Umbilical cord (tissue), 2 donors: ENCODE measurements around the gene KLHL40. TPM values are rescaled to one million over a fixed set of nuclear protein-coding genes. Genes with fewer than 3 reads are reported as not detected.
A peak's percentile ranks its signal among the peaks of the same experiment; 100 is the strongest.
"Not testable (repeated sequence)": the region's sequence is repeated elsewhere in the genome, so short reads cannot be mapped to it uniquely, and the experiment has no call there.

Experiments
- DNase-seq: peaks from one replicate; pipeline ENCODE4 v3.0.0-alpha.2; 2015; ENCODE audit warnings: low spot score
- total RNA-seq: library from RNA; depleted of rRNA; stranded (reverse); fragments of >200 nt; gene quantifications from one replicate; pipeline ENCODE4 v1.2.3, GENCODE V29; 2014; ENCODE audit warnings: low replicate concordance; ENCODE audit not compliant: insufficient read depth

The KLHL40 gene
- total RNA-seq, 1 donor from 2014 or later, result not detected

DNA sequence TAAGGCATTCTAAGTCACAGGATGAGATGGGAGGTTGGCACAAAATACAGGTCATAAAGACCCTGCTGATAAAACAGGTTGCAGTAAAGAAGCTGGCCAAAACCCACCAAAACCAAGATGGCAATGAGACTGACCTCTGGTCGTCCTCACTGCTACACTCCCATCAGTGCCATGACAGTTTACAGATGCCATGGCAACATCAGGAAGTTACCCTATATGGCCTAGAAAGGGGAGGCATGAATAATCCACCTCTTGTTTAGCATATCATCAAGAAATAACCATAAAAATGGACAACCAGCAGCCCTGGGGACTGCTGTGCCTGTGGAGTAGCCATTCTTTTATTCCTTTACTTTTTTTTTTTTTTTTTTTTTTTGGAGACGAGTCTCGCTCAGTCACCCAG, 37.1 kb downstream of the KLHL40 start:
- not testable (repeated sequence) for DNase-seq

DNA sequence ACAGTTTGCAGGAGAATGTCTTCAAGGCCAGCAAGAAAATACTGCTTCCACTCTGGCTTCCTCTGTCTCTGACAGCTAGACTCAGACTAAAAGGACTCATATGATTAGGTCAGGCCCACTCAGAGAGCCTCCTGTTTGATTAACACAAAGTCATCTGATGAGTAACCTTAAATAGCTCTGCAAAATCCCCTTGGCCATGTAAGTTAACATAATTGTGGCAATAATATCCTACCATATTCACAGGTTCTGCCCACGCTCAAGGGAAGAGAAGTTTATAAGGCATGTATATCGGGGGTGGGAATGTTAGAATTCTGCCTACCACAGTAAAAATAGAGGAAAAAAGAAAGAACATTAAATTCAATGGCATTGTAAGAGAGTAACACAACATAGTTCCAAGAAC, 37.9 kb downstream of the KLHL40 start:
- DNase-seq, result no peak

DNA sequence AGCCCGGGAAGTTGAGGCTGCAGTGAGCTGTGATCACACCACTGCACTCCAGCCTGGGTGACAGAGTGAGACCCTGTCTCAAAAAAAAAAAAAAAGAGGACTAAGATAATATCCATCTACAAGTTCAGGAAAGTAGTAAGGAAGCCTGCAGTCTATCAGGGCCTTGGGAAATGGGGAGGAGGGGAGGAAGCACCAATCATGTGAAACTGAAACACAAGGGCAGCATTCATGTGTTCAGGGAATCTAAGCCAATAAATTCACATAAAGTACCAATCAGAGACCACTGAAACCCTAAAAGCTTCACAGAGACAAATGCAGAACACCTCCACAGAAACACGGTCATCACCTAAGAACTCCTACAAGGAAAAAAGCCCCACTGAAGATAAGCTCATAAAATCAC, 40.1 kb downstream of the KLHL40 start:
- DNase-seq, result no peak

DNA sequence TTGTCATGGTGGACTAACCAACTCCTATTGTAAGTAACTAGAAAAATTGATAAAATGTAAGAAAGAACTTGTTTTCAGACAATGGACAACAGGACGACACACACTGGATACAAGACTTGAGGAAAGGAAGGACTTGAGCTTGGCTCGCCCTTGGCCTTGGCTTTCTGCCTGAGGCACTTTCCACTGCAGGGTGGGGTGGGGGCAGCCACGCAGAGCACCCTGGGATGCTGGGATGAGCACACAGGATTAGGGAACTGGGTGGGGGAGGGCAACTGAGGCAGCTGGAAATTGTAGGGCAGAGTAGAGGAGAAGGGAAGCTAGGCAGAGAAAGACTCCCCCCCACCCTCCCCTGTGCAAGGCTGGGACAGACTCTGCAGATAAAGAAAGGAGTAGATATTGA, 42.7 kb downstream of the KLHL40 start:
- DNase-seq, result peak; percentile 25

DNA sequence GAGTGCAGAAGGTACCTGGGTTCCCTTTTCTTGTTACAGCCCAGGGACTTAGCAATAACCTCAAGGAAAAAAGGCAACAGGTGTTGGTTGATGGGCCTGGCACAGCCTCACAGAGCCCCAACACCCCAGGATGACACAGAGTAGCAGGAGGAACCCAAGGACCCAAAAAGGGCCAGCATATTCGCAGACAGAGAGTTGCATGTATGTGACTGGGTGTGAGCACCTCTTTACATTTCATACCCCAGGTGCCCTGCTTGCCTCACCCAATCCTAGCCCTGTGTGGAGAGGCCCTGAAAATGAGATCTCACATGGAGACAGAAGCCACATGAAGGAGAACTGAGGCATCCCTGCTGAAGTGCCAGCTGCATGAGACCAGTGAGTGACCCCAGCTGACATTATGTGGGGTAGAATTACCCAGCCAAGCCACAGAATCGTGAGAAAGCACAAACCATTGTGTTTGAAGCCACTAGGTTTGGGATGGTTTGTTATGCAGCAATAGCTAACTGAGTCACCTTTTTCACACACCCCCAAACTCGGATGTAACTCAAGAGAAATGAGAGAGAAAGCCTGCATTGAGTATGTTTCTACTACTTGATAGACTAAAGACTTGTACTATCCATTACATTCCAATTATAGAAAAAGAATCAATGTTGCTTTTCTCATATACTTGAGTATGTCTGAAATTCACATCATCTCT, 43.5 kb downstream of the KLHL40 start:
- DNase-seq, result no peak

DNA sequence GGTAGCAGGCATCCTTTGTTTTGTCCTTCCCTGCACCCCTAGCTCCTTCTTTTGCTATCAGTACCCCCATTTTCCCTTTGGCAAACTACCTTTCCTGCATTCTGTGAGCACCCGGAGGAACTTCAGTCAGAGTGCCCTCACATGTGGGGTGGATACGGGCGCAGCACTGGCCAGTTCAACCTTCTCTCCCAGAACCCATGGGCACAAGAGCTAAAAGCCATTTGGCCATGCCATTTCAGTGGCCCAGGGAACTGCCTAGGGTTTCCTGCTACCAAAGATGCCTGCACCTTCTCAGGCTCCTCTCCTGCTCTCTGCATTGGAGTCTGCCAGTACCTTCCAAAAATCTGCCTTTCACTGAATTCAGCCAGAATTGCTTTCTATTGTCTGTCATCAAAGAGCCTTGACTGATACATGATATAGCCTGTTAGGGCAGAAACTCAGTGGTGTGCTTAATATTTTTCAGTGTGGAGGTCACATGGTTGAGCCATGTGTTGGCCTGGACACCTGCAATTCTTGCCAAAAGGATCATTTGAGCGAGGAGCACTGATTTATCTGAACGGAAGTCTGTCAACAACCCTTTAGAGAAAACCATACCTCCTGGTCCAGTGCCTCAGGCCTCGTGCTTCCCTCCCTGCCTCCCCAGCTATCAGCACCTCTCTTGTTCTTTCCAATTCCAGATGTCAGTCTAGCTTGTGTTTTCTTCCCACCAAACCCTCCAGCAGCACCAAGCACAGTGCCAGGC, 44.2 kb downstream of the KLHL40 start:
- no peak for DNase-seq

DNA sequence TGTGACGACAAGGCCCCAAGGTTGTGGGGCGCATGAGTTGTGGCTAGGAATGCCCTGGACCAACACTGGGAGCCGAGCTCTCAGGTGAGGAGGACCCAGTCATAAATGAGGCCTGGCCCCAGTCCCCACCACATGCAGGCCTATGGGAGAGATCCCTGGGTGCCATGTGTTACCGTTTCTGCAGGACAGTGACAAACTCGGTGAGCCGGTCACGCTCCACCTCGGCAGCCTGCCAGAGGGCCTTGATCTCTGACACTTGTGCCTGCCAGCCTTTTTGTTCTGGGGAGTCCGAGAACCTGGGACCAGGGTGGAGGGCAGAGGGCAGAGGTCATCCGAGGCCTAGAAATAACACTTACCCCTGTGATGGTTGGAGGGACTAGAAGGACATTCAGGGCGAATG, 45.0 kb downstream of the KLHL40 start:
- DNase-seq, result no peak

DNA sequence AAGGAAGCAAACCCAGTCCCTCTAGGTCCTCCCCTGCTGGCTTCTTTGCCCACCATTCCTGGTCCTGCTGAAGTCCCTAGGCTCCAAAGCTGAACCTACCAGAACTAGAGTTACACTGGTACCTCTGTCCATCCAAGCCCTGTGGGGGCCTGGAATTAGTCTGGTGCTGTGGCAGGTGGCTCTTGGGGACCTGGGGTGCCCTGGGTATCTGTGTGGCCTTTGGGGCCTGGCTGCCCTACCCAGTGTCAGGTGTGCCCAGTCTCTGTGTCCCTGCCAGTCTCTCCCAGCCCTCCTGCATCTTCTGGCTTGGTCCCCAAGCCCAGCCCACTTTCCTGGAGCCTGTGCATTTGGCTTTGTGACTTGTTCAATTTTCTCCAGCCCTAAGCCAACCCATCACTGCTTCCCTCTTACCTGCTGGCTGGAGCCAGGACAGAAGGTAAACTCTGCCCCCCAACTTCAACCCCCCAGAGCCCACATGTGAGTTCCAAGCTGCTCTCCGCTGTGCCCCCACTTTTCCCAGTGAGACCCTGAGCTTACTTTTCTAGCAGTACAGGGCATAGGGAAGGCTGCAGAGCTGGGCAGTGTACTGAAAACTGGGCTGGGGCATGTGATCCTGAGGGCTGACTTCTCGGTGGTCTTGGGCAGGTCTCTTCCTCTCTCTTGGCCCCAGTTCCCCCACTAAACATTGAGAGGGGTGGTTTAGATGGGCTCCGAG, 45.5 kb downstream of the KLHL40 start:
- no peak for DNase-seq

DNA sequence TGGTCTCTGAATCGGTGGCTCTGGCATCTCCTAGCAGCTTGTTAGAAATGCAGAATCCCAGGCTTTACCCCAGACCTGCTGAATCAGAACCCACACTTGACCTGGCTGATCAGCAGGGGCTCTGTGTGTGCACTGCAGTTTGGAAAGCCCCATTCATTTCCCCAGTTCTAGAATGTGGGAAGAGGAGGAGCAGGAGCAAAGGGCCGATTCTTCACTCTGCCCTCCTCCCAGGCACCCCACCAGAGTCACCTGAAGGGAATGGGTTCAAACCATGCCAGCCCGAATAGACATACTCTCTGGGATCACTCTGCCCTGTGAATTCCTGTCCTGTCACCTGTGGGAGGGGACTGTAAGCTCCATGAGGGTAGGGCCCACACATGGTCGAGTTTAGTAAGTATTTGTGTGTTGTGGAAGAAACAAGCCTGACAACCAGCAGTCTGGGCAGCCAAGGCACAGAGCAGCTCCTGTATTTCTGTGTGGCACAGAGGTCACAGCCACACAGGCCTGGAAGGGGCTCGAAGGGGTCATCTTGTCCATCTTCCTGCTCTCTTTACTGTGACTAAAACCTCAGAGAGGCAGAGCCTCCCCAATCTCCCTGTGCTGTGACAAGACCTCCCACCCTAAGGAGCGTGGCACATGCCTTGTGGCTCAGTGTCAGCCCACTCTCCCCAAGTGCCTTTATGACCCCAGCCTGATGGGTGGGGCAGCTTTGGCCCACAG, 46.3 kb downstream of the KLHL40 start:
- DNase-seq, result no peak

DNA sequence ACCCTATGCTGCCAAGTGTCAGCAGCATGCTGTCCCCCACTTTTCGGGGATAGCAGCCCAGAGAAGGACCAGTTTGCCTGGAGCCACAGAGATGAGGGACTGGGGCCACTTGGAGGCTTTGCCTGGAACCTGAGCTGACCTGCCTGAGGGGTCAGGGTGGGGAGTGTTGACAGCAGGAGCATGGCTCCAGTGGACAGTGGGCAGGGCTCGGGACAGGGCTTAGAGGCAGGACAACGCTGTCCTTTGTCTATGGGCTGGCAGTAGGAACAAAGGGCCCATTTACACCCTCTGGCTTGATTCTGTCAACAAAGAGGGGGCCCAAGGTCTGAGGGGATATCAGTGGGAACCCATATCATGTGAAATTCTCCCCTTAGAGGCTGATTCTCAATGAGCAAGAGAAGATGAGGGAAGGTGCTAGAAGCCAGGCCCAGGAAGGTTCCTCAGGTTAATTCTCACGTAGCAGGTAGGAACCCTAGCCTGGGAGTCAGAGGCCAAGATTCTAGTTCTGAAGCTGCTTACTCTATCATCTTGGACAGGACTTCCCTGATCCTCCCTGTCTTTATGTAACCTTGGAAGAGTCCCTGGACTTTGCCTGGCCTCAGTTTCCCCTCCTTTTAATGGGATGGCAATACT, 47.0 kb downstream of the KLHL40 start:
- DNase-seq, result no peak

DNA sequence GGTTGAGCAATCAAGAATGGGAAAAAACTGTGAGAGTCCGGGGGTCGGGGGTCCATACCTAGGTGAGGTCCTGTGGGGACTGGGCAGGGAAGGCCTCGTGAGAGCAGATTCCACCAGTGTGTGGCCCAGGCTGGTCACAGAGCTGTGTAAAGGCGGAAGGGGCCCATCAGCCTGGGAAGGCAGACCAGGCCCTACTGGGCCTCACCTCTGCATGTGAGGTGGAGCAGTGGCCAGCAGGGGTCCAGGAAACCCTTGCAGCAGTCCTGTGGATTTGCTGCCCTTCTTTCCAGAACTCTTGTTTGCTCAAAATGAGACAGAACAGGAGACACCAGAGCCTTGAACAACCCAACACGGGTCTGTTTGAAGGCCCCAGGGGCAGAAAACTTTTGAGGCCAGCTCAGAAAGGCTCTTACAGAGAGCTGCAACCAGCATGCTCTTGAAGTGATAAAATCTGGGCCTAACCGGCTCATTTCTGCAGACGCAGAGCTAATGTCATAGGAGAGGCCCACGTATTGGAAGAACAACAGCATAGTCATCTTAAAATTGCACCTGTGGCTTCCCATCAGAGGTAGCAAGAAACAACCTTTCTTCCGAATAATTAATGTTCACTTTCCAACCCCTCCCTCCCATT, 47.6 kb downstream of the KLHL40 start:
- no peak for DNase-seq

DNA sequence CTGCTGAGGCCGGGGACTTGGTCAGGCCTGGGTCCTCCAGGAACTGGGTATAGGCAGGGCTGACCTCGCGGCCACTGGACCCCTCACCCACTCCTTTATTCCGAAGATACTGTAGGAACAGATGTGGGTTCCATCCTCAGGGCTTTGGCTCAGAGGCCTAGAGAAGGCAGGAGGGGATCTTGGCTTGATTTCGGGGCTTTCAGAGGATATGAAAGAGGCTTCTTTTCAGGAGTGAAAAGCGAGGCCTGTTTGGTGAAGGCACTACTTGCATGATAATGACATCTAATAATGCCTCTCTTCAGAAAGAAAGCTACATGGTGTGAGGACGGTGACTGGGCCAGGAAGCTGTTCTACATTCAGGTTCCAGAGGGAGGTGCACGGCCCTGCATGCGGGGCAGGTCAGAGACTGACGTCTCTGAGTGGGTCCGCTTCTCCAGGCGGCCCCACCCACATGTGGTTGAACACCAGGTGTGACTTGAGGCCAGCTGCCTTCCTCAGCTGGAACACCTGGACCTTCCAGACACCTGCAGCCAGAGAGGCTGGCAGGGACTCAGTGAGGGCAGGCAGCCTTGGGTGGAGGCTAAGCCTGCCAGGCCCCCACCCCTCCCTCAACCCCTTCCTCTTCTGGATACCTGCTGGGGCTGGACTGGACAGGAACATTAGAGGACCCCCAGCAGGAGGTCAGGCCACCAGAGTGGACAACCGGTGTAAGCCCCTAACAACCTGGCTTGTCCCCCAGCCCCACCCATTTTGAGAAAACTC, 48.3 kb downstream of the KLHL40 start:
- DNase-seq, result no peak

DNA sequence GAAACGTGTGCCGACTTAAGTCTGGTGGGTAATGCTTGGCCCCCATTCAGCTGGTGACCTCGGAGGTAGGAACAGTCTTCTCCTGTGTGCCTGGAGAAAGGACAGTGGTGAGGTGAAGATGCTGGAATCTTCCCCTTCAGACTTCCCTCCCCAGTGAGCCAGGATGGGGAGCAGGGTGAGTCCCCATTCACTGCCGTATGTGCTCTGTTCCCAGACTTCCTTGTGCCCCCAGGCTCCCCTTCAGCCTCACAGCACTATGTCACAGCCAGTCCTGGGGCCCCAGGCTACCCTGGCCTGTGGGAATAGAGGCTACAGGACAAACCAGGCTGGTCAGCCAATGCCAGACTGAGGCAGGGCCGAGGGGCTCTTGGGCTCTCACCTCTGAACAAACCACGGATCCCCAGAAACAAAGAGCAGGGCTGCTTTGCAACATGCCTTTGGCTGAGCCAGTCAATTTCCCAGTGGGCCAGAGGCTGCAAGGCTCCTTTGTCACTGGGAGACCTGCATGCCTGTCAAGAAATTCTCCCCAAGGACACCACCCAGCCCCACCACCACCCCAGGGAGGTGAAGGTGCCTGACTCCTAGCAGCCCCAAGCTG, 49.0 kb downstream of the KLHL40 start:
- no peak for DNase-seq

DNA sequence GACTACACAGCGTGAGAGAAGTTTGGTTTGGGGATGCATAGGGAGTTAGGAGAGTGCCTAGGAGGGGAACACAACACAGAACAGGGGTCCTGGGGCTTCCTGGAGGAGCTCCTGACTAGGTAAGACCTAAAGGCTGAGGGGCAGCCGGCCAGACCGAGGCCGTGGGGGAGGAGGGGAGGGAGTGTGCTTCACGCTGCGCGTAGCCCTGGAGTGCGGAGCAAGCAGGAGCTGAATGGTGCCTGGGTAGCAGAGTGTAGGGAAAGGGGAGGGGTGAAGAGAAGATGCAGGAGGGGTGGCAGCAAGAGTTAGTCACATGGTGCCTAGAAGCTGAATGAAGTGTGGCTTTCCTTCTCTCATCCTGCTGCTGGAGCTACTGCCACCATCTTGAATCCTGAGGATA, 49.7 kb downstream of the KLHL40 start:
- no peak for DNase-seq

DNA sequence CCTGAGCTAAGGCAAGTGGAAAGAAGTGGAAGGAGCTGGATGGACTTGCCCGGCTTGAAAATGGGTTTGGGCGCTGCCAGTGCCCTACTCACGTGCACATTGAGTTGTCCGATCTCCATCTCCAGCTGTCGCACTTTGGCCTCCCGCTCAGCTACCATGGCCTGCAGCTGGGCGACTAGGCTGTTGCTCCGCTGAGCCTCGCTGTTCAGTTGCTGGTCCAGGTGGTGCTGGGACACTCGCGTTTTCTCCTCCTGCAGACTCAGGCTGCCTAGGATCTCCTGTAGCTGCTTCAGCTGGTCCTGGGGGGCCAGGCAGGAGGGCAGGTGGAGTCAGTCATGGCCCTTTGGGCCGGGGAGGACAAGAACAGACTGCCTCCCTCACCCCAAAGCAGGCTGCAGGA, 50.3 kb downstream of the KLHL40 start:
- DNase-seq, result no peak

DNA sequence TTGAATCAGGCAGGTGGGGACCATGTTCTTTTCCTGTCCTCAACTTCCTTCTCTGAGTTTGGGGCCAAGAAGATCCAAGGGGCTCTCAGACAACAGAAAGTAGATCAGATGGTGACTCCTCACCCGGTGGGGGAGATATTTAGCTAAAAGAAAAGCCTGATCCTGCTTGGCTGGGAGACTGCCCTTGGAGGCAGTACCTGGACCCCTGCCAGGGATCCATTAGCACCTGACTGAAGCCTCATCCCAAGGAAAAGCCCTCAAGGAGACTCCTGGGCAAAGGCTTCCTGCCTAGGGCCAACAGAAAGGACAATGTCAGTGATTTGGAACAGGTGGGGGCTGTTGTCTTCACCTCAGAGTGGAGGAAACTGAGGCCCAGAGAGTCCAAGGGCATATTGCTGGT, 50.7 kb downstream of the KLHL40 start:
- no peak for DNase-seq

DNA sequence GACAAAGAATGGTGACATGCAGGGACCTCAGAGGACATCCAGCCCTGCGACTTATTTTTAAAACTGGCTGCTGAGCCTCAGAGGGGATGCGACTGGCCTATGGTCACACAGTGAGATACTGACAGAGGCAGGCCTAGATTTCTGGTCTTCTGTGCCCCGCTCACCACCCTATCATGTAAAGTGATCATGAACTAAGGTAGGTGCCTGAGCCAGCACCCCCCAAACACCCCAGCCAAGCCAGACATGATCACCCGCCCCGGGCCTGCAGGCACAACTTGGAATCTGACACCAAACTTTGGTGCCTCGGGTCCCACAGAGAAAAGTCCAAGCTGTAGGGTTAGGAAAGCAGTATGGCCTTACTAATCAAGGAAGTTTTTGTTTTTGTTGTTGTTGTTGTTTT, 51.2 kb downstream of the KLHL40 start:
- DNase-seq, result no peak

DNA sequence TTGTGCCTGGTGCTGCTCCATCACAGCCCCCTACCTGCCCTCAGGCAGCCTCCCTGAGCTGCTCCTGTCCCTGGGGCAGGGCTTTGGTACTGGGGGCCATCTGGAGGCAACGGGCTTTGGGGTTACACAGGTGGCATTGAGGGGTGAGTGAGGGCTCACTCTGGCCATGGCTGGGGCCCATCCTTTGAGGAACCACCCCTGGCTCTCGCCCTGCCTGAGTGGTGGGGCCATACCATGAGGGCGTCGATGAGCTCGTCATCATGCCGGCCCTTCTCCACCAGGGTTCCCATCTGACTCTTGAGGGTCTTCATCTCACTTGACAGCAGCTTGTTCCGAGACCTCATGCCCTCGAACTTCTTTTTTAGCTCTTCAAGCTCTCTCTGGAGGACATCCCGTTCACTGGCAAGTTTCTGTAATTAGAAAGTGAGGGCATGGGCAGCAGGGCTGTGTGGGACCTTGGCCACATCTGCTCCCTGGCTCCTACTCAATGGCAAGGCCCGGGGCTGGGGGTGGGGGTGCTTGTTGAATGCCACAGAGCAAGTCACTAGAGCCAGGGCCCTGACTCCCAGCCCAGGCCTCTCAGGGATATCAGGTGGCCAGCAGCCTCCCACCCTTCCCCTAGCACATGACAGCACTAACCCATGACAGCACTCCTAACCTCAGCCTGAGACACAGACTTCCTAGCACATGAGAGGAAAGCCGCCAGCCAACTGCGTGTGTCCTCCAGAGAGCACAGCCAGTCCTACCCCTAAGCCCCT, 54.2 kb downstream of the KLHL40 start:
- no peak for DNase-seq

DNA sequence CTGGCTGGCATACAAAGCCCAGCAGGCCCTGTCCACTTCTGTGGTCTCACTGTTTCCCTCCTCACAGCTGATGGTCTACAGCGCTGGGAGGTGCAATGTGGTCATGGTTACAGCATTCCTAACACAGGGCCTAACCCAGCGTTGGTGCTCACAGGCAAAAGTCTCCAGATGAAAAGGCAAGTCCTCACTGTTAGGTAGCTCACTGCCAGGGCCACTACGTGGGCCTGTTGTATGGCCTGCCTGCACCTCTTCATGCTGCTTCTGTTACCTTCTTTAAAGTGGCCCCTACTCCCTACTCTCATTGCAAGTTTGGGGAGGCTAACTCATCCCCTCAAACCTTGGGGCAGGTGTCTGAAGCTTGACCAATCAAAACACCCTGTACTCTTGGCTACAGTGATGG, 56.5 kb downstream of the KLHL40 start:
- no peak for DNase-seq
